ENCODE results near the gene MEAK7. TPM values are rescaled to one million over a fixed set of nuclear protein-coding genes. Genes with fewer than 3 reads are reported as not detected.

The MEAK7 gene
- total and polyA plus RNA-seq, 2 donors: 11.2 to 18.0 TPM

- no peak overlapping the region for H3K27ac ChIP-seq (ENCODE audit: low read depth)
- DNase-seq (ENCODE audit: extremely low spot score): no peak
- 95% methylated on average over 1 of the region's 1 CpG for WGBS
- H3K4me3 ChIP-seq (ENCODE audit: low read depth, low read length): no peak overlapping the region
- H3K4me1 ChIP-seq (ENCODE audit: insufficient read depth): no peaks in the 10 kb centered on the region
- H3K36me3 ChIP-seq (ENCODE audit: insufficient read depth): no peaks in the 10 kb centered on the region
Observed at GRCh38 chr16:84467256-84467655, 37.2 kb downstream of the MEAK7 start.

- H3K27ac ChIP-seq (ENCODE audit: low read depth): no peak overlapping the region
- WGBS: 49% methylated on average over 4 of the region's 4 CpGs
Observed at GRCh38 chr16:84466692-84467091, 37.8 kb downstream of the MEAK7 start.

GRCh38 chr16:84465154-84465553 lies 39.3 kb downstream of the MEAK7 start:
- Histone ChIP-seq H3K4me3 (ENCODE audit: low read depth, low read length) (no peak overlapping the region), H3K4me1 (ENCODE audit: insufficient read depth) (no peaks in the 10 kb centered on the region), H3K27ac (ENCODE audit: low read depth) (no peak overlapping the region), H3K36me3 (ENCODE audit: insufficient read depth) (no peaks in the 10 kb centered on the region)
- no peak for DNase-seq (ENCODE audit: extremely low spot score)
- WGBS: 84% methylated on average over 6 of the region's 6 CpGs

More at GRCh38 chr16:84466692-84467091, 37.8 kb downstream of the MEAK7 start:
- Histone ChIP-seq H3K4me3 (ENCODE audit: low read depth, low read length) (no peak overlapping the region), H3K4me1 (ENCODE audit: insufficient read depth) (no peaks in the 10 kb centered on the region), H3K36me3 (ENCODE audit: insufficient read depth) (no peaks in the 10 kb centered on the region)
- no peak for DNase-seq (ENCODE audit: extremely low spot score)

- H3K4me3 ChIP-seq (ENCODE audit: low read depth, low read length): no peak overlapping the region
- no peak for DNase-seq (ENCODE audit: extremely low spot score)
Observed at GRCh38 chr16:84464116-84464515, 40.3 kb downstream of the MEAK7 start.

GRCh38 chr16:84463221-84463620 lies 41.2 kb downstream of the MEAK7 start:
- Histone ChIP-seq H3K36me3 (ENCODE audit: insufficient read depth) (no peaks in the 10 kb centered on the region), H3K27ac (ENCODE audit: low read depth) (no peak overlapping the region), H3K4me3 (ENCODE audit: low read depth, low read length) (no peak overlapping the region), H3K4me1 (ENCODE audit: insufficient read depth) (no peaks in the 10 kb centered on the region)
- no peak for DNase-seq (ENCODE audit: extremely low spot score)
- WGBS: 76% methylated on average over 7 of the region's 7 CpGs

More at GRCh38 chr16:84464116-84464515, 40.3 kb downstream of the MEAK7 start:
- Histone ChIP-seq H3K4me1 (ENCODE audit: insufficient read depth) (no peaks in the 10 kb centered on the region), H3K36me3 (ENCODE audit: insufficient read depth) (no peaks in the 10 kb centered on the region), H3K27ac (ENCODE audit: low read depth) (no peak overlapping the region)
- 74% methylated on average over 6 of the region's 6 CpGs for WGBS

- Histone ChIP-seq H3K4me1 (ENCODE audit: insufficient read depth) (no peaks in the 10 kb centered on the region), H3K36me3 (ENCODE audit: insufficient read depth) (no peaks in the 10 kb centered on the region), H3K27ac (ENCODE audit: low read depth) (no peak overlapping the region), H3K4me3 (ENCODE audit: low read depth, low read length) (no peak overlapping the region)
- no peak for DNase-seq (ENCODE audit: extremely low spot score)
- 84% methylated on average over 24 of the region's 24 CpGs for WGBS
Observed at GRCh38 chr16:84462296-84463210, 41.9 kb downstream of the MEAK7 start.

GRCh38 chr16:84461413-84462295 lies 42.8 kb downstream of the MEAK7 start:
- no peak overlapping the region for H3K4me3 ChIP-seq (ENCODE audit: low read depth, low read length)
- H3K36me3 ChIP-seq (ENCODE audit: insufficient read depth): no peaks in the 10 kb centered on the region
- H3K4me1 ChIP-seq (ENCODE audit: insufficient read depth): no peaks in the 10 kb centered on the region
- no peak for DNase-seq (ENCODE audit: extremely low spot score)
- 89% methylated on average over 30 of the region's 30 CpGs for WGBS
- H3K27ac ChIP-seq (ENCODE audit: low read depth): no peak overlapping the region

- no peaks in the 10 kb centered on the region for H3K4me1 ChIP-seq (ENCODE audit: insufficient read depth)
- DNase-seq (ENCODE audit: extremely low spot score): no peak
- no peaks in the 10 kb centered on the region for H3K36me3 ChIP-seq (ENCODE audit: insufficient read depth)
- WGBS: 83% methylated on average over 8 of the region's 8 CpGs
- no peak overlapping the region for H3K27ac ChIP-seq (ENCODE audit: low read depth)
- H3K4me3 ChIP-seq (ENCODE audit: low read depth, low read length): no peak overlapping the region
Observed at GRCh38 chr16:84461029-84461412, 43.4 kb downstream of the MEAK7 start.

GRCh38 chr16:84460406-84461028 lies 43.9 kb downstream of the MEAK7 start:
- Histone ChIP-seq H3K36me3 (ENCODE audit: insufficient read depth) (no peaks in the 10 kb centered on the region), H3K4me1 (ENCODE audit: insufficient read depth) (no peaks in the 10 kb centered on the region), H3K27ac (ENCODE audit: low read depth) (no peak overlapping the region), H3K4me3 (ENCODE audit: low read depth, low read length) (no peak overlapping the region)
- WGBS: 80% methylated on average over 20 of the region's 20 CpGs
- DNase-seq (ENCODE audit: extremely low spot score): no peak

- Histone ChIP-seq H3K27ac (ENCODE audit: low read depth) (no peak overlapping the region), H3K4me1 (ENCODE audit: insufficient read depth) (no peaks in the 10 kb centered on the region), H3K36me3 (ENCODE audit: insufficient read depth) (no peaks in the 10 kb centered on the region), H3K4me3 (ENCODE audit: low read depth, low read length) (no peak overlapping the region)
- no peak for DNase-seq (ENCODE audit: extremely low spot score)
- 68% methylated on average over 14 of the region's 14 CpGs for WGBS
Observed at GRCh38 chr16:84459941-84460405, 44.5 kb downstream of the MEAK7 start.

- WGBS: 90% methylated on average over 2 of the region's 2 CpGs
- no peaks in the 10 kb centered on the region for H3K4me1 ChIP-seq (ENCODE audit: insufficient read depth)
- no peak overlapping the region for H3K27ac ChIP-seq (ENCODE audit: low read depth)
- no peaks in the 10 kb centered on the region for H3K36me3 ChIP-seq (ENCODE audit: insufficient read depth)
- no peak overlapping the region for H3K4me3 ChIP-seq (ENCODE audit: low read depth, low read length)
- no peak for DNase-seq (ENCODE audit: extremely low spot score)
Observed at GRCh38 chr16:84459533-84459894, 44.9 kb downstream of the MEAK7 start.

GRCh38 chr16:84458606-84459532 lies 45.6 kb downstream of the MEAK7 start:
- Histone ChIP-seq H3K4me1 (ENCODE audit: insufficient read depth) (no peaks in the 10 kb centered on the region), H3K4me3 (ENCODE audit: low read depth, low read length) (no peak overlapping the region), H3K36me3 (ENCODE audit: insufficient read depth) (no peaks in the 10 kb centered on the region), H3K27ac (ENCODE audit: low read depth) (no peak overlapping the region)
- DNase-seq (ENCODE audit: extremely low spot score): no peak
- 94% methylated on average over 38 of the region's 38 CpGs for WGBS
